ACHN (cell line): ENCODE results near the gene UBE2H.
"Not testable (repeated sequence)": the region's sequence is repeated elsewhere in the genome, so short reads cannot be mapped to it uniquely, and the experiment has no call there.

Experiments used
- DNase-seq: peaks from one replicate; pipeline ENCODE4 v3.0.0-alpha.2; 2015
- in situ Hi-C: cut with HindIII; loops from 2 replicates; pipeline ENCODE4 v1.10.0; 2017; ENCODE audit warnings: low sequenced_read_pairs, low pct_ligation_motif_present, low pct_unique_long_range_greater_than_20kb

Gene UBE2H

GRCh38 chr7:129804111-129804889 lies 148.5 kb downstream of the UBE2H start:
- DNase-seq = no peak
- in situ Hi-C loops = loop anchor here (25.0 kb wide), 1 partner anchor 142 kb away; no protein-coding TSS in a partner anchor

- in situ Hi-C loops = loop anchor here (25.0 kb wide), 1 partner anchor 141 kb away; no protein-coding TSS in a partner anchor
- no peak for DNase-seq
These were observed 149.1 kb downstream of the UBE2H start for GRCh38 chr7:129803546-129804081.

- no peak for DNase-seq
- in situ Hi-C loops = loop anchor here (25.0 kb wide), 1 partner anchor 140 kb away; no protein-coding TSS in a partner anchor
These were observed 150.9 kb downstream of the UBE2H start for GRCh38 chr7:129801882-129802281.

GRCh38 chr7:129800901-129801300 lies 151.9 kb downstream of the UBE2H start:
- in situ Hi-C loops = loop anchor here (25.0 kb wide), 1 partner anchor 139 kb away; no protein-coding TSS in a partner anchor

GRCh38 chr7:129799350-129799955 lies 153.3 kb downstream of the UBE2H start:
- no peak for DNase-seq
- in situ Hi-C loops = no loop called here

More at GRCh38 chr7:129800901-129801300, 151.9 kb downstream of the UBE2H start:
- DNase-seq = no peak

GRCh38 chr7:129798616-129799349 lies 154.0 kb downstream of the UBE2H start:
- in situ Hi-C loops = no loop called here
- no peak for DNase-seq

GRCh38 chr7:129797214-129797789 lies 155.5 kb downstream of the UBE2H start:
- in situ Hi-C loops = no loop called here
- no peak for DNase-seq

- no peak for DNase-seq
- in situ Hi-C loops = no loop called here
These were observed 156.5 kb downstream of the UBE2H start for GRCh38 chr7:129796186-129796775.

GRCh38 chr7:129794461-129794860 lies 158.3 kb downstream of the UBE2H start:
- not testable (repeated sequence) for DNase-seq

GRCh38 chr7:129793506-129794310 lies 159.1 kb downstream of the UBE2H start:
- DNase-seq = no peak
- in situ Hi-C loops = no loop called here

More at GRCh38 chr7:129794461-129794860, 158.3 kb downstream of the UBE2H start:
- in situ Hi-C loops = not testable (repeated sequence)

- no peak for DNase-seq
- in situ Hi-C loops = no loop called here
These were observed 160.0 kb downstream of the UBE2H start for GRCh38 chr7:129792721-129793120.

GRCh38 chr7:129790136-129790535 lies 162.6 kb downstream of the UBE2H start:
- DNase-seq = no peak
- in situ Hi-C loops = no loop called here

GRCh38 chr7:129789652-129790051 lies 163.1 kb downstream of the UBE2H start:
- in situ Hi-C loops = no loop called here
- DNase-seq = no peak

GRCh38 chr7:129789000-129789399 lies 163.8 kb downstream of the UBE2H start:
- no peak for DNase-seq
- in situ Hi-C loops = no loop called here

- no peak for DNase-seq
- in situ Hi-C loops = no loop called here
These were observed 165.8 kb downstream of the UBE2H start for GRCh38 chr7:129786825-129787563.

GRCh38 chr7:129785685-129786514 lies 166.9 kb downstream of the UBE2H start:
- DNase-seq = no peak
- in situ Hi-C loops = no loop called here
